GM19468 (cell line): Measurements from ENCODE around the gene DMPK.
A peak's percentile ranks its signal among the peaks of the same experiment; 100 is the strongest.

Source experiments
- ATAC-seq: cut with Tn5 transposase; IDR thresholded peaks from one replicate; pipeline ENCODE4 v1.9.1; 2021; ENCODE audit warnings: mild to moderate bottlenecking, moderate library complexity, moderate number of reproducible peaks; ENCODE audit not compliant: unreplicated experiment; ENCODE audit errors: extremely low read depth

DMPK gene

DNA sequence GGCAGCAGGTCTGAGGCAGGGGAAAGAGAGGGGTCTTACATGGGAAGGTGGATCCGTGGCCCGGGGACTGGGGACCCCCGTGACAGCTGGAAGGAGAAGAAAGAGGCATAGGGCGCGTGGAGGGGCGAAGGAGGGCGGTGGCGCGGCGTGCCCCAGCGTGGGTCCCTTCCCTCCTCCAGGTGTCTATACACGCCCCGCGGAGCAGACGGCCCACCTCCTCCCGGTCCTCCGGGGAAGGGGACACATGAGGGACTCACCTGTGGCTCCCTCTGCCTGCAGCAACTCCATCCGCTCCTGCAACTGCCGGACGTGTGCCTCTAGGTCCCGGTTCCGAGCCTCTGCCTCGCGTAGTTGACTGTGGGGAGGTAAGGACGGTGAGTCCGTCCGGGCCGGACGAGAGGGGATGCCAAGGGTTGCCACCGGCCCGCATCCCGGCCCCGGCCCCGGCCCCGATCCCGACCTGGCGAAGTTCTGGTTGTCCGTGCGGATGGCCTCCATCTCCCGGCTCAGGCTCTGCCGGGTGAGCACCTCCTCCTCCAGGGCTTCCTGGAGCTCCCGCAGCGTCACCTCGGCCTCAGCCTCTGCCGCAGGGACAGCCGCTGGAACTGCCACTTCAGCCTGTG is 10.9 kb downstream of the DMPK start:
- no peak for ATAC-seq

DNA sequence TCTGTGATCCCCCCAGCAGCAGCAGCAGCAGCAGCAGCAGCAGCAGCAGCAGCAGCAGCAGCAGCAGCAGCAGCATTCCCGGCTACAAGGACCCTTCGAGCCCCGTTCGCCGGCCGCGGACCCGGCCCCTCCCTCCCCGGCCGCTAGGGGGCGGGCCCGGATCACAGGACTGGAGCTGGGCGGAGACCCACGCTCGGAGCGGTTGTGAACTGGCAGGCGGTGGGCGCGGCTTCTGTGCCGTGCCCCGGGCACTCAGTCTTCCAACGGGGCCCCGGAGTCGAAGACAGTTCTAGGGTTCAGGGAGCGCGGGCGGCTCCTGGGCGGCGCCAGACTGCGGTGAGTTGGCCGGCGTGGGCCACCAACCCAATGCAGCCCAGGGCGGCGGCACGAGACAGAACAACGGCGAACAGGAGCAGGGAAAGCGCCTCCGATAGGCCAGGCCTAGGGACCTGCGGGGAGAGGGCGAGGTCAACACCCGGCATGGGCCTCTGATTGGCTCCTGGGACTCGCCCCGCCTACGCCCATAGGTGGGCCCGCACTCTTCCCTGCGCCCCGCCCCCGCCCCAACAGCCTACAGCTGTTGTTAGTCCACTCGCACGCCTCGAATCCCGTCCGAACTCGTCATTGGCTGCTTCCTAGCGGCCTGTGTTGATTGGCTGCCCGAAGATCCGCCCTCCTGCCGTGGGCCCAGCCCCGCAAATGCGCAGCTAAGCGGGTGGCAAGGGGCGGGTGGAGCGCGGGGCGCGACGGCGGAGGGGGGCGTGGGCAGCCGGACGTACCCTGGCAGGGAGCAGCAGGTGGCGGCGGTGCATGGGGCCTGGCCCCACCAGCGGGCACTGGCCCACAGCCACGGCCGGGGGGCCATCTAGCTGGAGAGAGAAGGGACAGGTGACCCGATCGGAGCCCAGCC is 11.8 kb downstream of the DMPK start:
- peak; percentile 33 for ATAC-seq

DNA sequence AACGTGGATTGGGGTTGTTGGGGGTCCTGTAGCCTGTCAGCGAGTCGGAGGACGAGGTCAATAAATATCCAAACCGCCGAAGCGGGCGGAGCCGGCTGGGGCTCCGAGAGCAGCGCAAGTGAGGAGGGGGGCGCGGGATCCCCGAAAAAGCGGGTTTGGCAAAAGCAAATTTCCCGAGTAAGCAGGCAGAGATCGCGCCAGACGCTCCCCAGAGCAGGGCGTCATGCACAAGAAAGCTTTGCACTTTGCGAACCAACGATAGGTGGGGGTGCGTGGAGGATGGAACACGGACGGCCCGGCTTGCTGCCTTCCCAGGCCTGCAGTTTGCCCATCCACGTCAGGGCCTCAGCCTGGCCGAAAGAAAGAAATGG is 12.5 kb downstream of the DMPK start:
- ATAC-seq: no peak

DNA sequence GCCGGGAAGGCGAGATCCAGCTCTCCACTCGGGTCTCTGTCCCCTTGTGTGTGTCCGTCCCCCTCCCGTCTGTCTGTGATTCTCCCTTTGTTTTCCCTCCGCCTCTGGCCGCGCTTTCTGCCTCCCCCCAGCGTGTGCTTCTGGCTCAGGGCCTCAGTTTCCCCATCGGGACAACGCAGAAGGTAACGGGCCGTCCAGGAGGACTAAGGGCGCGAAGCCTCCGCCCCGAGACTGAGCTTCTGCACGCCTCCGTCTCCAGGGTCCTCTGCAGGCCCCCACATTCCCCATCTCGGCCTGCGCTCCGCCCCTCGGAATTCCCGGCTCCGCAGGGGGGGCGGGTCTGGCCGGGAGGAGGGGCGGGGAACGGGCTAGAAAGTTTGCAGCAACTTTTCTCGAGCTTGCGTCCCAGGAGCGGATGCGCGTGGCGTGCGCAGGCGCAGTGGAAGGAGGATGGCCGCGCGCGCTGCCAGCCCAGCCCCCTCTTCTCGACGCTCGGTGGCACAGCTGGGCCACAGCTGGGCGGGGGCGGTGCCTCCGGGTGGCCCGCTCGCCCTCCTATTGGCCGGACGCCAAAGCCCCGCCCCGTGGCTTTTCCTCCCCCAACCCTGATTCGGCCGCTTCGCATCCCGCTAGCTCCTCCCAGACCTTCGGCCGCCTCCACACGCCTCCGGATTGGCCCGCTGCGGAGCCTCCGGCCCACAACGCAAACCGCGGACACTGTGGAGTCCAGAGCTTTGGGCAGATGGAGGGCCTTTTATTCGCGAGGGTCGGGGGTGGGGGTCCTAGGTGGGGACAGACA is 13.1 kb downstream of the DMPK start, which contains the start of gene SIX5:
Gene SIX5 (minus strand): TSS at position 269 of the 799 bp plus-strand sequence. CDS start 408 bp downstream, outside the sequence.
- ATAC-seq: peak; percentile 47

DNA sequence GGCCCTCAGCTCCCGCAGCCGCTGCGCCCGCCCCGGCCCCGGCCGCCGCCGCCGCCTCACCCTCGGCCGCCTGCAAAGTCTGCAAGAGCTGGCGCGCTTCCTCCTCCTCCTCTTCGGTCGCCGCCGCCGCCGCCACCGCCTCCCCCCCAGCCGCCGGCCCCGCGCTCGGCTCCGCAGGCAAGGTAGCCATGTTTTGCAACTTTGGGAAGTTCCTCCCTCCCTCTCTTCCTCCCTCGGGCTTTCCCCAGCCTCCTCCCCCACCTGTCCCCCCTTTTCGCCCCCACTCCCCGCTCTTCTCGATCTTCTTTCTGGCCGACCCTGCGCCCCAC is 13.7 kb downstream of the DMPK start:
- no peak for ATAC-seq

DNA sequence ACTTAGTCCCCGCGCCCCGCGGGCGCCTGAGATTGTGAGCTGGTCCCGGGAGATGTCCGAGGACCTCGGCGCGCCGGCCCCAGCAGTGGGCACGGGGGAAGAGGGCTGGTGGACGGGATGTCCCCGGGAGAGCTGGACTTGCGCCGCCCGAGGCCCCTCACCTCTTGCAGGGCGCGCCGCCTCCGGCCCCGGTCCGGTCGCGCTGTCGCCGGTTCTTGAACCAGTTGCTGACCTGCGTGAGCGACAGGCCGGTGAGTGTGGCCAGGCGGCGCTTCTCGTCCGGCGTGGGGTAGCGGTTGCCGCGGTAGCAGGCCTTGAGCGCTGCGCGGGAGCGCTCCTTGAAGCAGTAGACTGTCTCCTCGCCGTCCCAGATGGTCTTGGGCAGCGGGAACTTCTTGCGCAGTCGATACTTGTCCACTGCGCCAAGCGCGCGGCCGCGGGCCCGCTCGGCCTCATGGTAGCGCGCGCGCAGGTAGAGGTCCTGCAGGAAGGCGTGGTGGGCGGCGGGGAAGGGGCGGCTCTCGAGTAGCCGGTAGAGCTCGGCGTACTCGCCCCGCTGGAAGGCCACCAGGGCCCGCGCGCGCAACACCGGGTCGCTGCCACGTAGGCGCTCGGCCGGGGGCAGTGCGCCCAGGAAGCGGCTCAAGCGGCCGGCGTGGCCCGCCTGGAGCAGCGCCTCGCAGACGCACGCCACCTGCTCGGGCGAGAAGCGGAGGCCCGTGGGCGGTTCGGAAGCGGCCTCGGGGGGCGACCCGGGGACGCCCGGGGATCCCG is 14.2 kb downstream of the DMPK start:
- ATAC-seq: no peak

DNA sequence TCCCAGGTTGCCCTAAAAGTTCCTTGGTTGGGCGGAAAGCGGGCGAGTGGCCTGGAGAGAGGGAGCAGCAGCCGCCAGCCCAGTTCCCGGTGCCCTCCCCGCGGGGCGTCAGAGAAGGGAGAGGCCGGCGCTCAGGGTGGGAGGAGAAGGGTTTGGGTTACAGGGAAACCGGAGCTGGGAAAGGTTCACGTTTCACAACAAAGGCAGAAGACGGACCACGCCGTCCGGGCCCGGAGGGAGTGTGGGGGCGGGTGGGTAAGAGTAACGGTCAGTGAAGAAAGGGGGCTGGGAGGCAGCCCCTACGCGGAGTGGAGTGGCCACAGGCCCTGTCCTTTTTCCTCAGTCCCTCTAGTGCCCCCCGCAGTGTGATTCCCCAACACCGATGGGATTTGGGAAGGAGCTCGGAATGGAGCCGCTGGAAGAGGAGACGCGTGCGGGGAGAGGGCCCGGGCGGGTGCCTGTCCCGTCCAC is 14.8 kb downstream of the DMPK start:
- no peak for ATAC-seq

DNA sequence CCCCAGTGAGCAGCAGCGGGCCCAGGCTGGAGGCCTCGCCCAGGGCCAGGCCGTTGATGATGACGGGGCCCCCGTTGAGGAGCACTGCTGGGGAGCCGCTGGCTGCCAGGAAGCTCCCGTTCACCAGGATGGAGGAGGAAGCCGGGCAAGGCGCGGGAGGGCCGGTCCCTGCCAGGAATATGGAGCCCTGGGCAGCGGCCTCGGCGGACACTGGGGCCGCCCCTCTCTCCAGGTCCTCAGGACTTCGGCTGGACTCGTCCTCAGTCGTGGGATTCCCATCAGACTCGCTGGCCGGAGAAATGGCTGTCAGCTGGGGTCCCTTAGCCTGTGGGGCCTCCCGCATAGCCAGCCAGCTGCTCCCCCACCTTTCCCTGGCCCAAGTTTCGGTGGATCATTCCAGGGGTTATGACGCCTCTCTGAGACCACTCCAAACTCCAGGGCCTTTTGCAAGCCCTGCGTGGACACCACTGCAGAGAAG is 15.4 kb downstream of the DMPK start:
- no peak for ATAC-seq

DNA sequence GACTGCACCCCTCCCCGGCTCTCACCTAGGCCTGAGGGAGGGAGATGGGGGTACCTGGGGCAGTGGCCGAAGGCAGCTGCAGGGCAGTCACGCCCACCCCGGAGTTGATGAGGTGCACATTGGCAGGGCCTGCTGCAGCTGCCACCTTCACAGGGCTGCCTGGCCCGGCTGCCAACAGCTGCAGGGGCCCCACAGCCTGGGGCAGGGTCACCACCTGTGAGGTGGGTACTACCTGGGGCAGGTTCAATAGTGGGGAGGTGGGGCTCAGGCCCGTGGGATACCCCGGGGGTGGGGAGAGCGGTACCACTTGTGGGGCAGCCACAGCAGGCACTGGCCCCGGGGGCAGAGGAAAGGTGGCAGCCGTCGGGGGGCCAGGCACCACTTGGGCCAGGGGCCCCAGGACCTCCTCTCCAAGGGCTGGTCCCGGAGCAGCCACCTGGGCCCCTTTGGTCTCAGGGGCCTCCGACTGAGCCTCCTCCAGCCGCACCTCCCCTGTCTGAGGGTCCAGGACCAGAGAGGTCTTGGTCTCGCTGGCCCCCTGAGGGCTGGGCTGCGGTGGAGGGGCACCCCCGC is 15.9 kb downstream of the DMPK start:
- ATAC-seq: no peak

DNA sequence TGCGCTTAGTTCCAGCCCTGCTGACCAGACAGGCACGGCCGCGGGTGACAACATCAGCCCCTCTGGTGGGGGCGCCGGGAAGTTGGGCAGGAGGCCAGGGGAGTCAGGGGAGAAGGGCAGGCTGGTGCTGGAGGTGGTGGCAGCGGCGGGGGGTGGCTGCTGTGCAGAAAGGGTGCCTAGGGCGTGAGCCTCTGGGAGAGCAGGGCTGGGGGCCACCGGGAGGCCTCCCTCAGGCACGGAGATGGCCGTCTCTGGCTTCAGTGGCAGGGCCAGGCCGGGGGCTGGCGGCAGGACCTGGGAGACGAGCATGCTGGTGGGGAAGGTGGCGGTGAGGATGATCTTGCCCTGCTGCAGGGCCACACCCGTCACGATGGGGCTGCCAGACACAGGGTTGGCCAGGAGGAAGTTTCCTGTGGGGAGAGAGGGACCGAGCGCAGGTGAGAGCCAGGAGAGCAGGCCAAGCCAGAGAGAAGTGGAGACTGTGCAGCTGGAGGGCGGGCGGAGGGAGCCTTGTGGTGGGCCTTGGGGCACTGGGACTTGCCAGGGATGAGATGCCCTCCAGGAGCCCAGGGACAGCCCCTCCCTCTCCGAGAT is 16.5 kb downstream of the DMPK start:
- ATAC-seq: no peak

DNA sequence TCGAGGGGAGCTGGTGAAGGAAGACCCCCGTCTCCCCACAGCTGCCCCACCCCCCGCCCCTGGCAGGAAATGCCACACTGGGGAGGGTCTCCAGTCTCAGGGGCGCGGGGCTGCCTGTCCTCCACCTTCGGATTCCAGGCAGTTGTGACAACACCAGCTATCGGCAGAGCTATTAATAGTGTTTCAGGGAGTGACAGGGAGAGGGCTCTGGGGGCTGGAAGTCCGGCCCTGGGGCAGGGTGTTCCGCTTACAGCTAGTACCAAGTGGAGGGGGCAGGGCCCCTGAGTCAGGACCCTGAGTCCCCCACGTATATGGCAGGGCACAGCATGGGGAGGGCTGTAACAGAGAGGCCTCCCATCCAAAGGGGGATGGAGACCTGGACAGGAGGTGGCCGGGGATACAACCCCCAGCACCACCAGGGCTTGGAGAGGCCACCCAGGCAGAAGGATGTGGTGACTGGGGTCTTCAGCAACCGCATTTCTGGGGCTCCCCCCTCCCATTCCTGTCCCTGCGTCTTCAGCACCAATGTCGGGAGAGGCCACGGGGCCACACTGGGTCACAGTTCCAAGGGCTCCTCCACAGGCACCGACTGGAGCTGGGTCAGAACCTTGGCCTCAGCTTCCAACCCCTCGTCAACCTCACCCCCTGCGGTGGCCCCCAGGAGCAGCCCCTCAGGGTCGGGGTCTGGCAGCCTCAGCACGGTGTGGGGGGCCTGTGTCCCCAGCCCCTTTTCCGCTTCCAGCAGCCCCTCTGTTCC is 17.2 kb downstream of the DMPK start:
- no peak for ATAC-seq

DNA sequence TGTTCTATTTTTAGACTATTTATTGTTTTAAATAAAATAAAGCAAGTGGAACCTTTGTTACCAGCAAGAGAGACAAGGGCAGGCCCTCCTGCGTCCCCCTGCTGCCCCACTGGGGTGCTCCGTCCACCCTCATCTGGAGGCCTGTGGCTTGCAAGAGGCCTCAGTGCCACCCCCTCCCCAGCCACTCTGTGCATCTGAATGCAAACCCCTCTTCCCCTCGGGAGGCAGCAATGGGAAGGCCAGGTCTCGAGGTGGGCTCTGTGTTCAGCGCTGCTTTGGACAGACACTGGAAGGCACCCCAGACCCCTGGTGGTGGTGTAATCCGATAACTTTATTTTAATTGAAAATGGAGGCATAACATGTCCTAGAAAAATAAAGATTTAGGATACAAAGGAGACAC is 17.8 kb downstream of the DMPK start:
- ATAC-seq: no peak

DNA sequence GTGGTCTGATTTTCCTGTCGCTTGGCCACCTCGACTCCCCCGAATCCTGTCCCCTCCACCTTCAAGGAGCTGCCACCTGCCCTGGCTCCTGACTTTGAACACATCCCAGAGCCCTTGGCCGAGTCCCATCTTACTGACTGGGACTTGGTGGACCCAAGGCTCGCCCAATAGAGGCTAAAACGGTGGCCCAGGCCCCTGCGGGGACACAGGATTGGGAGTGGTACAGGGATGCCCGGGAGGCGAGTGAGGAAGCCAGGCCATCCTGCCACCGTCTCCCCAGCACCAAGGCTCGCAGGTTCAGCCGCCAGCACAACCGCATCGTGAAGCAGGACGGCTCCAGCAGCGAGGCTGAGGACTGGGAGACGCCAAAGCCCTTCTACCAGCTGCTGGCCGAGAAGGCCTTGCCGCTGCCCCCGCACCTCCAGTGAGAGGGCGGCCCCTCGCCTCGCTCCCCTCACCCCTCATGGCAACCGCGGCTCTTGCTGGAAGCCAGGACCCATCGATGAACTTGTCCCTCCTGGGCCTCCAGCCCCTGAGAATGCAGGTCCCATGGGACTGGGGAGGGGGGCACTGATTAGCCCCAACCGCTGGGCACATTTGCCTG is 18.5 kb downstream of the DMPK start:
- ATAC-seq: no peak

DNA sequence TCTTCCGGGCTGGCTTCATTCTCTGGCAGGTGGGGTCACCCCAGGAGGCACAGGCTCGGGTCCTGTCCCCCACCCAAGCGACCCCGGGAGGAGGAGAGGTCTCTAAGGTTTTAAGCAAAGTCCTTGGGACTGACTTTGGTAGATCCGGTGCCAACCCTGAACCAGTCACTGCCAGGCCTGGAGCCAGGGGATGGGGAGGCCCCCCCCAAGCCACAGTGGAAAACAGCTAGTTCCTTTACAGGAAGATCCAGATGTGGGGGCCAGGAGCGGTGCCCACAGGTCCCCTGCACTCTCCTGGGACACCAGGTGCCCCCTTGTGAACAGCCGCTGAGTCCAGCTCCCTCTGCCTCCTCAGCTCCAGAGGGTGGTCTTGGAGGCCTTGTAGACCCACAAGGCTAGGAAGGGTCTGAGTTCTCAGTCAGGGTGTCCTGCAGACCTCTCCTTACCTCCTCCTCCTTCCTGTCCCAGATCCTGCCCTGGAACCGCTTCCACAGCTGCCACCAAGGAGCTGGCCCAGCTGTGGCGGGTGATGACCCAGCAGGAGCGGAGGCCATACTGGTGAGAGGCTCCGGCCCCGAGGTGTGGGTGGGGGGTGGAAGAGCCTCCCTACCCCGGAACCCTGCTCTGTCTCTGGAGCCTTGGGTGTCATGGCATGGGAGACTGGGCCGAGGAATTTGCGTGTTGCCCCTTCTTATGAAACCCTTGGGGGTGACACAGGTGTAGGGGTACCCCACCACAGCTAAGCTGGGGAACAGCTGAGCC is 19.2 kb downstream of the DMPK start:
- no peak for ATAC-seq

DNA sequence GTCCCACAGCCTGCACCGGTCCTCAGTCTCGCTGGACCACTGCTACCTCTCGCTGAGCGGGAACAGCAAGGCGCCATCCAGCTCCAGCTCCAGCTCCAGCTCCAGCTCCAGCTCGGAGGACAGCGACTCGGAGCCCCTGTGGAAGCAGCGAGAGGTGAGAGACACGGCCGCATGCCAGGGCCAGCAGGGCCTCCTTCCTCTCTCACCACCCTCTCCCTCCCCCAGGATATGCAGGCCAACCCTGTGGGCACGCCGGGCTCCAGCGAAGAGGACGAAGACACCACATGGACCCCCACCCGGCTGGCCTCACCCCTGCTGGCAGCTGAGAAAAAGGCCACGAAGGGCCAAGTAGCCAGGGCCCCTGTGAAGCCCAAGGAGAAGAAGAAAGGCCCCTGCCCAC is 20.6 kb downstream of the DMPK start:
- ATAC-seq: no peak

DNA sequence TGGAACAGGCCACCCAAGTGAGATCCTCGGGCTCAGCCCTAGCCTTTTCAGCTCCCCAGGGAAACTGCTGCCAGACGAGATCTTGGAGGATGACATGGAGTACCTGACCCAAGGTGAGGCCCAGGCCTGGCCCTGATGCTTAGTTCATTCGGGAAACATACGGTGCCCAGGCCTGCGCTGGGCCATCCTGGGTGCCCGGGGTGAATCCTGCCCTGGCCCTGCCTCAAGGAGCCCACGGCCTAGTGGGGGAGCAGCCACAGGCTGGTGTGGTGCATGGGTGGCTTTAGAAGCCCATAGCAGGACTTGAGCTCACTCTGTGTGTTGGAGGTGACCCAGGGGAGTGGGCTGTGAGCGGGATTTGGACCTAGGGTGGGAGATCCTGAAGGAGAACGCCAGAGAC is 23.4 kb downstream of the DMPK start:
- ATAC-seq: no peak

DNA sequence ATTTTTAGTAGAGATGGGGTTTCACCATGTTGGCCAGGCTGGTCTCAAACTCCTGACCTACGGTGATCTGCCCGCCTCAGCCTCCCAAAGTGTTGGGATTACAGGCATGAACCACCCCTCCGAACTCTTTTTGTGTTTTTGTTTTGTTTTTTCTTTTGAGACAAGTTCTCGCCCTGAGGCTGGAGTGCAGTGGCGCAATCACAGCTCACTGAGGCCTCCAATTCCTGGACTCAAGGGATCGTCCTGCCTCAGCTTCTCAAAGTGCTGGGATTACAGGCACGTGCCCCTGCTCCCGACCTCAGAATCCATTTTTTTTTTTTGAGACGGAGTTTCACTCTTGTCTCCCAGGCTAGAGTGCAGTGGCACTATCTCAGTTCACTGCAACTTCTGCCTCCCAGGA is 24.6 kb downstream of the DMPK start:
- no peak for ATAC-seq

DNA sequence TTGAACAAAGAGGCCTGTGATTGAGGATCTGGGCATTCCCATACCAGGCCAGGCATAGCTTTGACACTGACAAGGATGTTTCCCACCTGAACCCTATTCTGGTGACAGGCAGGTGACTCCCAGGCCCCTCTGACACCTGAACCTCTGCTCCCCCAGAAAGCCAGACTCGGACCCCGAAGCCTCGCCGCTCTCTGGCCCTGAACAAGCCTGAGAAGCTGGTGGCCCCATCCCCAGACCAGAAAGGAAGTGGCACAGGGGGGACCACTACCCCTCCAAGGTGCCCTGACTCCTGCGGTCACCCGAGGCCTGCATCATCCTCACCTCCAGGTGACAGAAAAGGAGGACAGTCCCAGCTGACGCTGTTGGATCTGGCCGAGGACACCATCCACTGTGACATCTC is 28.0 kb downstream of the DMPK start:
- ATAC-seq: no peak
